CD4-positive, alpha-beta T cell treated with Interferon alpha-2 for 1 hour (primary cell): ENCODE results near the gene AFAP1L2.

ENCODE experiments used
- DNase-seq, 2 donors: peaks; one replicate each; pipeline ENCODE4 v3.0.0-alpha.2; 2020 to 2022

AFAP1L2 gene

DNA sequence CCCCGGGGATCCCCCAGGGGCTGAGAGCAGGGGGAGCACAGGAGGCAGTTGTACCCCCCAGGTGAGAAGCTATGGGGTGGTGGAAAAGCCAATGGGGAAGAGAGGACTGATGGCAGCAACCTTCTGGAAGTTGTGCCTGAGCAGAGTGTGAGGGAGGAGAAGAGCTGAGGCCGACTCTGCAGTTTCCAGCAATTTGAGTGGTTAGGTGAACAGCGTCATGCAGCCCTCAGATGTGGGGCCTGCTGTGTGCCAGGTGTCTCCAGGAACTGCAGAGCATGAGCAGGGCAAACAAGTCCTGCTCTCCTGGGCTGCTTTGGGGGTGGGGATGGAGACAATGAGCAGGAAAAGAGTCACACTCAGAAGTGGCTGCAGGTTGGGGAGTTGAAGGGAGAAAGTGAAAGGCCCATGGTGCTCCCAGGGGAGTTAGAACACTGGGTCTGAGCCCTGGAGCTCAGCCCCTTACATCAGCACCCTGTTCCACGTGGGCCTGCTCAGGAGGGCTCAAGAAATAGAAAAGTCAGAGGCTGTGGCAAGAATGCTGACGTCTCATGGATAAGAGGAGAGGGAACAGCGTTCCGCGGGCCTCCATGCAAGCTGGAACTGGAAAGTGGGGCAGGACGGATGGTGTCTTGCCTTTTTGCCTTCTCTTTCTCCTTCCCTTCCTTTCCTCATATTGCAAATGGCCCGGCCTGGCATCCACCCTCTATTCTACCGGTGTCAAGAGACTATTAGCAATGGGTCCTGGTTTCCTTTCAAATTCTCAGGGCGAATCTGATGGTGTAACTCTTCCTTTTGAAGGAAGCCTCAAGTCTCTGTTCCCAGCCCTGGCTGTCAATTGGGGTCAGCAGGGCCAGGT lies 4.0 kb upstream of the AFAP1L2 start:
- no peak for DNase-seq

DNA sequence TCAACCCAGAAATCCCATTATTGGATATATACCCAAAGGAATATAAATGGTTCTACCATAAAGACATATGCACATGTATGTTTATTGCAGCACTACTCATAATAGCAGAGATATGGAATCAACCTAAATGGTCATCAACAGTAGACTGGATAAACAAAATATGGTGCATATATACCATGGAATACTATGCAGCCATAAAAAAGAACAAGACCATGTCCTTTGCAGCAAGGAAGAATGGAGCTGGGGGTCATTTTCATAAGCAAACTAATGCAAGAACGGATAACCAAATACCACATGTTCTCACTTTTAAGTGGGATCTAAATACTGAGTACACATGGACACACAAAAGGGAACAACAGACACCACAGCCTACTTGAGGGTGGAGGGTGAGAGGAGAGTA lies 2.2 kb upstream of the AFAP1L2 start:
- DNase-seq = no peak

DNA sequence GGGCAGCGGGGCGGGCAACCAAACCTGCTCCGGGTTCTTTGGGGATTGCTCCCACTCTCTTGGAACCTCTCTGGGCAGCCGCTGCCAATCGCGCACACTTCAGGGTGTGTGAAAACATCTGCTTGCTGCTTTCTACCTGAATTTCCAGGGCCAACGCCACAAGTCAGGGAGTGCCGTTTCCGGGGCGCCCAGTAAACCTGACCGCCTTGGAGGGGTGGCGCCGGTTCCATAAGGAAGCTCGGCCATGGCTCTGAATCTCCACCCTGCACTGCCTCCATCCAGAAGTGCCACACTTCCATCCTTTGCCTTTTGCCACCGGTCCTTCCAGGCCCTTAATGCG lies 679 bp upstream of the AFAP1L2 start:
- no peak for DNase-seq

DNA sequence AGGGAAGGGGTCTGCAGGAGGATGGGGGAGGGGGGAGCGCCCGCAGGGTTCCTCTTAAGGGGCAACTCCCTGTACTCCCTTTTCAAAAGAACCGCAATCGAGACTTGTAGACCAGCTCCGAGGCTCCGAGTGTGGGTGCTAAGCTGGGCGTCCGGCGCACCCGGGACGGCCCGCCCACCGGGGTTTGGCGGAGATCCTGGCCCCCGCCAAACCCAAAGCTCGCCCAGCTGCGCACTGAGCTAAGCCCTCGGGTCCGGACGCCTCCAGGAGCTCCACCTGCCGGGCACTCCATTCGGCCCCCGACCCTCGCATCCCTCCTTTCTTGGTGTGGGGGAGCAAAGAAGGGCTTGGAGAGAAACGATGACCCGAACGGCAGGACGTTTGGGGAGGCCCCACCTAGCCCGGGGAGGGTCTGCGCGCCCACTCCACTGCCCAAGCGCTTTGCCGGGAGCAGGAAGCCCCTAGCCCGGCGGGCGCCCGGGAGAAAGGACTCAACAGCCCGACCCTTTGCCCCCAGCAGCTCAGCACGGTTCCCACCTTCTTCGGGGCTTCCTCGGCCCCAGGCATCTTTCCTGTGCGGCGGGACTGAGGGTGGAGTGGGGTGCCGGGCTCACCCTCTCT lies 651 bp downstream of the AFAP1L2 start:
- no peak for DNase-seq

DNA sequence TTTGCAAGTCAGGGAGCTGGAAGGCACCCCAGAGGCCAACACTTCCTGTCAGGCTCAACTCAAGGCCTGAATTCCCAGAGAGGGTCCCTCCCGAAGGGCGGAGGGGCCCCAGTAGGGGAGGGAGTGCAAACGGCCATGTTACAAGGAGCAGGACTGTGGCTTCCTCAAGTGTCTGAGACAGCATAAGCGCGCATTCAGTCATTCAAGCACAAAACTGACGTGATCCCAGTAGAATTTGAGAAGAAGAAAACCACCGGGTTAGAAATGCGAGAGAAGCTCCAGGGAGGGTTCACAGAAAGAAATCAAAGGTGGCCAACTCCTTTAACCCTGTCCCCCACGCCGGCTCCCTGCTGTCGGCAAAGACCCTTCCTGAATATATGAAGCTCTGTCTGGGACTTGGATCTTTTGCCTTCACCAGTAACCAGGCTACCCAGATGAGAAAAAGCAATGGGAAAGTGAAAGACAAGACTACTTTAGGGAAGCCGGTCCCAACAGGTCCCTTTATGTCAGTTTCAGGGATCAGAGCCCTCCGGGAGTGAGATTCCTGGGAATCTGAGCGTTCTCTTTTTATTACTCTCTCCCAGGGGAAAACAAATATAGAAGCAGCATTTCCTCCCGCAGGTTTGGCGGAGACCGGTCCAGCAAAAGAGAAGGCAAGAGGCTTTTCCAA lies 1.3 kb downstream of the AFAP1L2 start:
- DNase-seq = no peak

DNA sequence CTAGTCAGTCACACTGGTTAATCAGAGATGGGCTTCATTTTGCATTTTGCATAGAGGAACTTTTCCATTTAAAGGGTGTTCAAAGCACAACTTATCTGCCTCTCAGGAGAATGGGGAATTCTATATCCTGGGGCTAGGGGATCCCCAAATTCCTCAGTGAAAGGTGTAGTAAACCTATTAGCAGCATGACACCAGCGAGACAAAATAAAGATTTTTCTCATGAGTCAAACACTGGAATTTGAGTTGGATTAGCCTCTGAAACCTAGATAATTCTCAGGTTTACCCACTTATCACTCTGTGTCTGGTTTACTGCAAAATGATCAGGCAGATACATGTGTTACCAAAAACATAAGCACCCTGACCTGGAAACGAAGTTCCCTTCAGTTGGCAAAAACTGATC lies 2.1 kb downstream of the AFAP1L2 start:
- no peak for DNase-seq

DNA sequence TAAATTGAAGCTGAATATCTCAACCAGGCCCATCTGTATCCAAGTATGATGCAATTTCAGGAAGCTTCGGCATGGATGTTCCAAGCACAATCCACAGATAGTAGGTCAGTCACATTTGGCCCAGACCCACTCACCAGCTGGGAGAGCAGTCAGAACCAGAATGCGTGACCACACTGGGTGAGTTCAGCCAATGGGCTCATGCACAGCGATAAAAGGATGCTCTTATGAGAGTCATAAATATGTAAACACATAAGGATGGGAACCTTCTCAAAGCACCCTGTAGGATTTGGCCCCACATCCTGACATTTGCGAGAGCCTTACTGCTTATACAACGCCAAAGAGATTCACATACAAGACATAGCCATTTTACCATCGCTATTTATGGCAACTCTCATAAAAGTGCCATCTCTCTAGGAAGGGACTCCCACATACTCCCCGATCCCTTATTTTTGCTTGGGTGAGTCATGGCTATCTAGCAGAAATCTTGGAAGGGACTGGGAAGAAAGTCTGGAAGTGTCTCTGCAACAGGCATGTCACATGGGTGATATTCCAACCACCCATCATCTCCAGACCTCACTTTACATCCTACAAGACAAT lies 3.0 kb downstream of the AFAP1L2 start:
- DNase-seq = no peak

DNA sequence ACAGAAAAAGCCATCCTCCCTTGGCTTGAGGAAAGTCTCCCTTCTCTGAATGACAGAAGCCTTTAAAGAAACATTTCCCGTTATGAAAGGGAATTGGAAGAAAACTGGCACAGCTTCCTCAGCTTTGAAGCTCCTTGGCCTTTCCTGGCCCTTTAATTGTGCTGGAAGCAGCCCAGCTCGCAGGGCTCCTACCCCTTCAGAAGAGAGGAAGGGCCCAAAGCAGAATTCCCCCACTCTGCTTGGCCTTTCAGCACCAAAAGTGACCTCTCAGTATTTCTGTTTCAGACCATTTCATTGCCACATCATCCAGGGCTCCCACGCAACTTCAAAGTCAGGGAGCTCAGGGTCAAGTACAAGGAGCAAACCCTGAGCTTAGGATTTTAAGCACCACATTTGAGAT lies 4.2 kb downstream of the AFAP1L2 start:
- DNase-seq = no peak

DNA sequence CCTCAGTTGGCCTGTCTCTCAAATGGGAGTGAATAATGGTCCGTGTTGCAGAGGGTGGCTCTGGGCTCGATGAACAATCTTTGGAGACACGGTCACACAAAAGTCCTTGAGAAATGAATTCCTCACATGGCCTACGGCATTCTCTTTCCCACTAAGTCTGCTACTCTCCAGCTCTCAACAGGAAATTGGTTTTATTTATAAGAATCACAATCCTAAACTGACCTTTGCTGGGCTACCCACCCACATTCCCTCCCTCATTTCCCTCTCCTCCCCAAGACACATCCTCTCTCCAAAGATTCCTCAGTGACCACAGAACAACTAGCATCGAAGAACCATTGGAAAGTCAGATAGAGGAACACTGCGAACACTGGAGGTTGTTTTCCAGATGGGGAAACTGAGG lies 4.7 kb downstream of the AFAP1L2 start:
- no peak for DNase-seq

DNA sequence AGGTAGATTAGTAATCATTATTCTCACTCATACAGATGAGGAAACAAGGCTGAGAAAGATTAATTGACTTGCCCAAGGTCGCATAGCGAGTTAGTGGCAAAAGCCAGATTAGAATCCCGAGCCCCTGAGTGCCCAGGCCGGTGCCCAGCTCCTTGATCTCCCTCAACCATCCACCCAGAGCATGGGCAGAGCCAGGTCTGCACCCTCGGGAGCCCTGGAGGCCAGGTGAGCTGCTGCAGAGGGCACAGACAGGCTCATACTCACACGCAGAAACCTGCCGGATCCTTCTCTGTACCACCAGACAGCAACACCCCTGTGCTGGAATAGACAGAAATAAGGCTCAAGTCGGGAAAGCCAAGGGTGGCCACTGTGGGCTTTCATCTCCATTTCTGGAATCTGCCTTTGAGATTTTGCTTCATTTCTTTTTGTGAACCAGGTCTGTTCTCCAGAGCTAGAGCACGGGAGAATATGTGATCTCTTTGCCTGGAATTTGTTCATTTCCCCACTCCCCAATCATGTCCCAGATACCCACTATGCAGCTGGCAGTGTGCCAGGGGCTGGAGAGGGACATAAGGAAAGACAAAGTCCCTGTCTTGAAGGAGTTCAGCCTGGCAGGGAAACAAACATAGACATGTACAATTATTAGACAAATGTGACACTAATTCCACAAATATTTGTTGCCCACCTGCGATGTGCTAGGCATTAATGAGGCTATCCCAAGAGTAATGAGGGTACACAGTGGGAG lies 5.5 kb downstream of the AFAP1L2 start:
- DNase-seq = no peak

DNA sequence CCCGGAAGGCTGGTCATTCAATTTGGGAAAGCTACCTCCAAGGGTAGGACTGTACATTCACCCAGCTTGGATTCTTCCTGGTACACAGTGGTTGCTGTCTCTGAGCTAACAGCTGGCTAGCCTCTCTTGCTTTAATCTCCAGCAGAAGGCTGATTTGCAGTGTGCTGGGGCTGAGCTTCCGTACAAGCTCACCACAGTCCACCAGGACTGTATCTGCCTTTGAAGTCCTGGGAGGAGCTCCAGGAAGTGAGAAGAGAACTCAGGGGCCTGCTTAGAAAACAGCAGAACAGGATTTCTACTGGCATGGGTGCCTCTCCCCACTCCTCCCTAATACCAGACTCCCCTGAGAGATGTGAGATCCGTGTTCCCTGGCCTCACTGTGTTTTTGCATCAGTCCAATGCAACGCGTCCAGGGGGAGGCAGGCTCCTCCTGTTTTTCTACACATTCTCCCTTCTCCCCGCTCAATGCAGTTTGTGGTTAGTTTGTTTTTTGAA lies 6.6 kb downstream of the AFAP1L2 start:
- no peak for DNase-seq

DNA sequence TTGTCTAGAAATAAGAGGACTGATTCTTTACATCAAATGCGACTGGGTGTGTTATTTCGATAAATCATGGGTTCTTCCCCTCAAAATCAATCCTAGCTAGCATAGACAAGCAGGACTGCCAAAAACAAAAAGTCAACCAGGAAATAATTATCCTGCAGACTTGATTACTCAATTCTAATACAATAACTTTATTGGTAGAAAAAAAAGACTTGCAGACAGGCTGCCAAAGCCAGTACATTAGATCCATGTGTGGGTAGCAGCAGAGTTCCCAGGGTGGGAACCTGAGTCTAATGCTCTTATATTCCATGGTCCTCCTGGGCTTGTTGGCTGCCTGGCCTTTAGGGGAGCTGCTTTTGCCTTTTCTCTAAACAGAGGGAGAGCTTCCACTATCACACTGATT lies 7.8 kb downstream of the AFAP1L2 start:
- no peak for DNase-seq

DNA sequence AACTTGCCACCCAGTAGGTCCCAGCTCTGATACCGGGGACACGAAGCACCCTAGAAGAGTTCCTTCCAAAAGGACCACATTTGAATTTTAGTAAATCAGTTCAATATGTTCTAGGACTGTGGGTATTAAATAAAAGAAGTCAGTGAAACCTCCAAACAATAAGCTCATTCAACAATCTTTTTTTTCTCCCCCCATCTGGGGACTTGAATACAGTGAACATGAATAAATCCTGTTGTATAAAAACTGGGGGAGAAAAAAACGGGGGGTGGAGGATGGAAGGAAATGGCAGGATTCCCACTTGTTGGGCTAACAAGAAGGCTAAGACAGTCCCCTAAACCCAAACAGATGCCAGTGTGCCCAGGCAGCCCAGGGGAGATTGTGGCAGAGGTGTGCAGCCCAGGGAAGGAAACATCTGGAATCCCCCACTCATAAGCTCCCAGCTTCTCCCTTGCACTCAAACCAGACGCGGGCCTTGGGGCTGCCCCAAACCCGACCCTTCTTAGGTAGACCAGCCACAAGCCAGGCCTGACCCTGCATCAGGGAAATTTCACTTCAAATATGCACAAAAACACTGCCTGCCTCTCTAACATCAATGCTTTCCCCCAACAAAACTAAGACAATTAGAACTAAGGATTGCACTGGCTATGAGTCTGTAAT lies 8.8 kb downstream of the AFAP1L2 start:
- DNase-seq = no peak

DNA sequence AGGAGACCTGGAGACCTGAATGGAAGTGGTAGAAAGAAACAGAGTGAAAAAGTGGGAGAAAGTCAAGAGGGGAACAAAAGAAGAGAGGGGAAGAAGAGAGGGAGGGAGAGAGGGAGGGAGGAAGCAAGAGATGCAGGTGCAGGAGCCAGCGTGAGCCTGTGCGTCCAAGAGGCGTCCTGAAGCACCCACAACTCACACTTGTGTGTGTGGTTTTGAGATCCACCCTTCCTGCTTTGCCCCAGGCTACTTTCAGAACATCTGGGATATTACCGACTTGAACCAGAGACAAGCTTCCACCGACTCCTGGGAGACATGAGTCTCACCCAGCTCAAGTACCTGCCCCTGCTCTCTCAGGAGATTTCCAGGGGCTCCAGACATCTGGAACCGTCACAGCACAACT lies 9.8 kb downstream of the AFAP1L2 start:
- no peak for DNase-seq

DNA sequence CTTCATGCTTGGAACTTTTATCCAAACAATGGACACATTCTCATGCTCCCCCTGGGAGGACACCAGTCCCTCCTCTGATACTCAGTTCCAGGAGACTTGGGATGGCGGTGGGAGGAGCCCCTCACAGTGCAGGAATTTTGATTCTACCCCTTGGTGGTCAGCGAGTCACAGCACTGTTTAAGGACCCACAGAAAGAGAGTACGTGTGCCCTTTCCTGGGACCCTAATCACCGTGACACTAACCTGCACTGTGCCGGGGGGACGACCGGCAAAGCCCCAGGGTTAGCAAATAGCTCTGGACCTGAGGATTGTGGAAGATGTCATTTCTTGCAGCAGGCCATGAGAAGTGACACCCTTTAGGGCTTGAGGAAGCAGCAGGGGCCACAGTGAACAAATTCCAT lies 10.4 kb downstream of the AFAP1L2 start:
- DNase-seq = no peak

DNA sequence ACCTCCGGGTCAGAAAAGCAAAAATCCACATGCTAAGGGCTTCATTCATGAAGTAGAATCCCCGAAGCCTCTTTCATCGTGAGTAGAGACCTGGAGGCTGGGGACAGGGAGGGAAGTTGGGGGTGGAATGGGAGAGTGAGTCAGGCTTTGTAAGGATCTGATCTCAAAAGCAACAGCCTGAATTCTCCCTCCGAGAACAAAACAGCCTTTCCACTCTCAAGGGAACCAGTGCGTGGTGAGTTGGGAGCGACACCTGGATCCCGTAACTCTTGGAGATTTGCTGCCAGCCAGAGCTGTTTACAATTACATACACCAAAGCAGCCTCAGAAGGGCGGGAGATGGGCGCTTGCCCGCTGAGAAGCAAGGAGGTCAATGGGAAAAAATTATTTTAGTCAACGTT lies 10.8 kb downstream of the AFAP1L2 start:
- no peak for DNase-seq

DNA sequence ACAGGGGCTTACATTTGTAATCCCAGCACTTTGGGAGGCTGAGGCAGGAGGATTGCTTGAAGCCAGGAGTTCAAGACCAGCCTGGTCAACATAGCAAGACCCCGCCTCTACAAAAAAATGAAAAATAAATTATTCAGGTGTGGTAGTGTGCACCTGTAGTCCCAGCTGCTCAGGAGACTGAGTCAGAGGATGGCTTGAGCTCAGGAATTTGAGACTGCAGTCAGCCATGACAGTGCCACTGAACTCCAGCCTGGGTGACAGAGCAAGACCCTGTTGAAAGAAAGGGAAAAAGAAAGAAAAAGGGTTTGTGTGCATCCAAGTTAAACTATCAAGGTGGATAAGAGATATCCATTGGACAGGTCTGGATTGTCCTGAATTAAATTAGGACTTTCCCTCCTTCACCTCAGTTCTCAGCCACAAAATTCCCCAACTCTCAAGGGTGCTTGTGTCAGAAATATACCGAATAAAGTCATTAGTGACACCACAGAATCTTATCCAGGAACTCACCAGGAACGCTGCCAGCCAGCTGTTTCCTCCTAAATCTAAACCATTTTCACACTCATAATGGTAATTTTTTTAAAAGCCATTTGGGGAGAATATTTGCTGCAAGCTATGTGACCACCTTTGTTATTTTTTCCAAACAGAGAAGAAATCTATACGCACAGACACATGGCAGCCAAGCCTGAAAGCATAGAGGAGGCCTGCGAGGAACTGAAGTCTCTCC lies 12.0 kb downstream of the AFAP1L2 start:
- no peak for DNase-seq

DNA sequence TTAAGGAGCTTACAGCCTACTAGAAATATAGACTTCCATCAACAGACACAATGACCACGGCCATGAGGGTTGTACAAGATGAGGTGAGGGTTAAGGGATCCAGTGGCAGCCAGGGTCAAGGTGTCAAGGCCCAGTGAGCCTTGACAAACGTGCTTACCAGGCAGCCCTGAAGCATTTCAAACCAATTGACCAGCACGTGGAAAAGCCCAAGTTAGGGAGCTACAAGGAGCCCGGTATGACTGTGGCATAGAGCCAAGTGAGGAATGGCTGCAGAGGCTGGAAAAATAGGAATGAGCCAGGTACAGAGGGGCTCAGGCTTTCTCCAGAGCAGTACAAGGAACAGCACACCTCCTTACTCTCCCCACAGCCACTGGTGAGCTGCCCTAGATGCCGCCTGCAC lies 12.7 kb downstream of the AFAP1L2 start:
- no peak for DNase-seq

DNA sequence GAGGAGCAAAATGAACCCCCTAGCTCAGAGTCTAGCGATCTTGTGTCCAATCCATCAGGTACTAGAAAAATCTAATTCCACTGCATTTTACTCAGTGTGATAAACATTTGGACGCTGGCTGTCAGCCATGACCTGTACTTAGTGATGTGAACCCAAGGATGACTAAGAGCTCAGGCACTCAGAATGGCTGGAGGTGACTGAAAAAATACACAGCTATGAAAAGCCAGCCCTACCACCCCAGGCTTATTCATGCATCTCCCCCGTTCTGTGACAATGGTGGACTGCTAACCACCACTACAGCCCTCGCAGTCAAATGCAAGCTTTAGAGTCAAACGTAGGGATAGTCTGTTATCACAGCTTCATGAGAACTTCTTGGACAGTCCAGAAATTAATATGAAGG lies 14.9 kb downstream of the AFAP1L2 start:
- DNase-seq = no peak

DNA sequence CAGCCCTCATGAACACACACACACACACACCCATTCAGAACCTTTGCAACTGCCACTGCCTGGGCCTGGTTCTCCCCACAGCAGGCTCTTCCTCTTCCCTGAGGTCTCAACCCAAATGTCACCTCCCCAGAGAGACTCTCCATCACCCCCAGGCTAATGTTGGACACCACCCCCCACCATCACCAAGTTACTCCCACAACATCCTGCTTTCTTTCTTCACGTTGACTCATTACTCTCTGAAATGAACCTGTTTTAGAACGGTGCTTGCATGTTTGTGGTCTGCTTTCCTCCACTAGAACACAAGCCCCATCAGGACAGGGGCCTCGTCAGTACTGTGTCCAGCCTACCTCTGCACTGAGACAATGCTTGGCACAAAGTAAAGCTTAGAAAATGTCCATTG lies 16.0 kb downstream of the AFAP1L2 start:
- no peak for DNase-seq

DNA sequence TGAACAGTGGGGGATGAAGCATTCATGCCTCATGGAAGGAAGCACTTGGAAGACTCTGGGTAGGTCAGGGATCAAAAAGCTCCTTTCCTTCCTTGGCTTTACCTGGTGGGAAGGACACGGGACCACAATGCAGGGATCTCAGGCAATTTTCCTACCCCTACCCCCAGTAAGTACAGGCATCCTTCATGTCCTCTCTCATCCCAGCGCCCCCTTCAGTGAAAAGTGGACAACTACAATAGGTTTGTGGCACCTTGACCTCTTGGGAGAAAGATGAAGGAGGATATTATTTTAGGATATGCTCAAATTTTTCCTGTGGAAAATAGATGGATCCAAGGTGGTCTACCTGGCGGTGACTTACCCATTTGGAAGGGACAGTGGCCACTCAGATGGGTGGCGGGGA lies 16.5 kb downstream of the AFAP1L2 start:
- no peak for DNase-seq

DNA sequence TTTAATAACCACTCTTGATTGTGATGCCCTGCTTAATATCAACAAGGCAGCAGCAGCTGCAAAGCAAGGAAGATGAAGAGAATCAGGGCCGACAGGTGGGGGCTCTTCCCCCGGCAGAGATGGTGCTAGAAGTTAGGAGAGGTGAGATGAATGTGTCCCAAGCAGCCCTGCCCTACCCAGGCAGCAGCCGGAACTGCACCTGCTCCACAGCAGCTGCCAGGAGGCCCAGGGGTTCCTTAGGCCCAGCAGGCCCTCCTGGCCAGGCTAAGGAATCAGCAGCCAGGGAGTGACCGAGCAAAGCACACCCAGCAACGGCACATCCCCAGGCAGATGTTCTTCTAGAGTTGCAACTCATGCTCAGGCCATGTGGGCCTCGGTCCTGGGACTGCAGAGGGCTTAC lies 17.9 kb downstream of the AFAP1L2 start:
- no peak for DNase-seq
